Skeletal muscle tissue (tissue), 4 donors: ENCODE data around the gene GSE1. TPM values are rescaled to one million over a fixed set of nuclear protein-coding genes. Genes with fewer than 3 reads are reported as not detected.

Experiments used
- H3K27ac ChIP-seq: one replicate; pipeline ENCODE4 v1.7.0; 2013; ENCODE audit warnings: mild to moderate bottlenecking, low read depth, low read length, inconsistent platforms
- H3K27me3 ChIP-seq, 3 donors: one replicate each; pipeline ENCODE4 v1.7.0; 2013; ENCODE audit warnings: low read length in 3 of 3; ENCODE audit not compliant: control insufficient read depth in 3 of 3, insufficient read depth in 3 of 3
- H3K36me3 ChIP-seq, 3 donors: one replicate each; pipeline ENCODE4 v1.7.0; 2013; ENCODE audit warnings: low read length in 3 of 3; ENCODE audit not compliant: control insufficient read depth in 3 of 3, insufficient read depth in 3 of 3
- H3K4me1 ChIP-seq, 3 donors: one replicate each; pipeline ENCODE4 v1.7.0; 2013; ENCODE audit warnings: low read length in 3 of 3, mild to moderate bottlenecking in 3 of 3; ENCODE audit not compliant: control insufficient read depth in 3 of 3, insufficient read depth in 3 of 3
- H3K4me3 ChIP-seq, 3 donors: one replicate each; pipeline ENCODE4 v1.7.0; 2013; ENCODE audit warnings: low read length in 3 of 3
- H3K9ac ChIP-seq, 3 donors: one replicate each; pipeline ENCODE4 v1.7.0; 2013; ENCODE audit warnings: low read length in 3 of 3, mild to moderate bottlenecking in 3 of 3, moderate library complexity in 2 of 3, low read depth in 1 of 3
- H3K9me3 ChIP-seq, 3 donors: one replicate each; pipeline ENCODE4 v1.7.0; 2013; ENCODE audit warnings: low read length in 3 of 3; ENCODE audit not compliant: control insufficient read depth in 3 of 3
- total RNA-seq: library from RNA; depleted of rRNA; stranded (reverse); fragments of >200 nt; gene quantifications from one replicate; pipeline ENCODE4 v1.2.3, GENCODE V29; 2014
- donor health status: Osteomylitis.

Gene GSE1
- total RNA-seq, 1 donor from 2014 or later: 27.7 TPM

- Histone ChIP-seq H3K36me3 (peaks cover 54 to 70% (median 60%) of the 10 kb centered on the region in 3 donors), H3K4me3 (no peak overlapping the region), H3K27ac (peak overlapping the region; percentile 40)
Observed at GRCh38 chr16:85658504-85659326, 45.6 kb downstream of the GSE1 start.

GRCh38 chr16:85659336-85659735 lies 46.2 kb downstream of the GSE1 start:
- Histone ChIP-seq H3K27me3 (no peaks in the 10 kb centered on the region), H3K36me3 (peaks cover 61 to 75% (median 66%) of the 10 kb centered on the region in 3 donors), H3K27ac (peak overlapping the region; percentile 40), H3K9ac (peak overlapping the region in 2 of 3 donors; percentile 27 to 28), H3K4me3 (no peak overlapping the region), H3K4me1 (peaks cover 14 to 51% (median 25%) of the 10 kb centered on the region in 3 donors), H3K9me3 (no peaks in the 10 kb centered on the region)

More at GRCh38 chr16:85658504-85659326, 45.6 kb downstream of the GSE1 start:
- Histone ChIP-seq H3K9ac (peak overlapping the region in 2 of 3 donors; percentile 16 to 27), H3K9me3 (no peaks in the 10 kb centered on the region), H3K4me1 (peaks cover 14 to 52% (median 28%) of the 10 kb centered on the region in 3 donors), H3K27me3 (no peaks in the 10 kb centered on the region)

GRCh38 chr16:85659805-85660511 lies 46.8 kb downstream of the GSE1 start:
- Histone ChIP-seq H3K36me3 (peaks cover 66 to 78% (median 70%) of the 10 kb centered on the region in 3 donors), H3K27me3 (no peaks in the 10 kb centered on the region), H3K27ac (peak overlapping the region; percentile 40), H3K9me3 (no peaks in the 10 kb centered on the region), H3K4me1 (peaks cover 14 to 49% (median 25%) of the 10 kb centered on the region in 3 donors), H3K9ac (peak overlapping the region in 2 of 3 donors; percentile 27 to 64), H3K4me3 (no peak overlapping the region)

GRCh38 chr16:85660843-85661739 lies 48.0 kb downstream of the GSE1 start:
- Histone ChIP-seq H3K9ac (no peak overlapping the region), H3K27ac (no peak overlapping the region), H3K4me1 (peaks cover 14 to 49% (median 25%) of the 10 kb centered on the region in 3 donors), H3K9me3 (no peaks in the 10 kb centered on the region), H3K36me3 (peaks cover 70 to 80% (median 72%) of the 10 kb centered on the region in 3 donors), H3K27me3 (no peaks in the 10 kb centered on the region), H3K4me3 (no peak overlapping the region)

GRCh38 chr16:85661740-85662481 lies 48.8 kb downstream of the GSE1 start:
- H3K4me1 ChIP-seq: peaks cover 12 to 42% (median 24%) of the 10 kb centered on the region in 3 donors
- H3K27ac ChIP-seq: no peak overlapping the region
- H3K9ac ChIP-seq: no peak overlapping the region
- no peaks in the 10 kb centered on the region for H3K9me3 ChIP-seq
- no peaks in the 10 kb centered on the region for H3K27me3 ChIP-seq
- peaks cover 74 to 80% (median 78%) of the 10 kb centered on the region in 3 donors for H3K36me3 ChIP-seq
- no peak overlapping the region for H3K4me3 ChIP-seq

GRCh38 chr16:85662482-85662812 lies 49.3 kb downstream of the GSE1 start:
- Histone ChIP-seq H3K27ac (no peak overlapping the region), H3K27me3 (no peaks in the 10 kb centered on the region), H3K4me1 (peaks cover 12 to 36% (median 18%) of the 10 kb centered on the region in 3 donors), H3K9ac (no peak overlapping the region), H3K9me3 (no peaks in the 10 kb centered on the region), H3K4me3 (no peak overlapping the region), H3K36me3 (peaks cover 74 to 83% (median 80%) of the 10 kb centered on the region in 3 donors)

GRCh38 chr16:85662976-85663830 lies 50.1 kb downstream of the GSE1 start:
- no peak overlapping the region for H3K9ac ChIP-seq
- no peaks in the 10 kb centered on the region for H3K27me3 ChIP-seq
- H3K27ac ChIP-seq: no peak overlapping the region
- H3K9me3 ChIP-seq: no peaks in the 10 kb centered on the region
- H3K36me3 ChIP-seq: peaks cover 74 to 81% (median 77%) of the 10 kb centered on the region in 3 donors
- peaks cover 12 to 32% (median 17%) of the 10 kb centered on the region in 3 donors for H3K4me1 ChIP-seq
- H3K4me3 ChIP-seq: no peak overlapping the region

GRCh38 chr16:85663891-85664321 lies 50.8 kb downstream of the GSE1 start:
- no peaks in the 10 kb centered on the region for H3K9me3 ChIP-seq
- no peaks in the 10 kb centered on the region for H3K27me3 ChIP-seq
- no peak overlapping the region for H3K9ac ChIP-seq
- peaks cover 74 to 81% (median 77%) of the 10 kb centered on the region in 3 donors for H3K36me3 ChIP-seq
- no peak overlapping the region for H3K4me3 ChIP-seq
- peaks cover 12 to 26% (median 19%) of the 10 kb centered on the region in 3 donors for H3K4me1 ChIP-seq
- H3K27ac ChIP-seq: no peak overlapping the region
